HG02623 (cell line): ENCODE data around the gene CDK6.
"Not testable (repeated sequence)": the region's sequence is repeated elsewhere in the genome, so short reads cannot be mapped to it uniquely, and the experiment has no call there.

ENCODE experiments used
- ATAC-seq: cut with Tn5 transposase; IDR thresholded peaks from one replicate; pipeline ENCODE4 v1.9.1; 2021; ENCODE audit warnings: moderate library complexity; ENCODE audit not compliant: unreplicated experiment

Gene CDK6

GRCh38 chr7:92836489-92836999 lies at the start of gene CDK6:
Gene CDK6, minus strand, starts transcription at chr7:92836573. Its CDS starts 3,250 bp downstream, at chr7:92833323.
- no peak for ATAC-seq

GRCh38 chr7:92886039-92886438 lies 49.7 kb upstream of the CDK6 start:
- not testable (repeated sequence) for ATAC-seq

GRCh38 chr7:92884218-92884617 lies 47.8 kb upstream of the CDK6 start:
- ATAC-seq, result no peak

GRCh38 chr7:92882760-92883159 lies 46.4 kb upstream of the CDK6 start:
- no peak for ATAC-seq

- no peak for ATAC-seq
Observed at GRCh38 chr7:92881091-92881485, 44.7 kb upstream of the CDK6 start.

- no peak for ATAC-seq
Observed at GRCh38 chr7:92880212-92881090, 44.1 kb upstream of the CDK6 start.

GRCh38 chr7:92877367-92877766 lies 41.0 kb upstream of the CDK6 start:
- ATAC-seq, result no peak

- ATAC-seq, result no peak
Observed at GRCh38 chr7:92876836-92877235, 40.5 kb upstream of the CDK6 start.

GRCh38 chr7:92875719-92876118 lies 39.3 kb upstream of the CDK6 start:
- no peak for ATAC-seq

GRCh38 chr7:92875173-92875572 lies 38.8 kb upstream of the CDK6 start:
- ATAC-seq, result no peak

- no peak for ATAC-seq
Observed at GRCh38 chr7:92874567-92874966, 38.2 kb upstream of the CDK6 start.

- ATAC-seq, result no peak
Observed at GRCh38 chr7:92873776-92874175, 37.4 kb upstream of the CDK6 start.

GRCh38 chr7:92872701-92873100 lies 36.3 kb upstream of the CDK6 start:
- ATAC-seq, result no peak

GRCh38 chr7:92868683-92869293 lies 32.4 kb upstream of the CDK6 start:
- no peak for ATAC-seq

GRCh38 chr7:92864169-92864568 lies 27.8 kb upstream of the CDK6 start:
- ATAC-seq, result not testable (repeated sequence)

GRCh38 chr7:92856436-92856835 lies 20.1 kb upstream of the CDK6 start:
- ATAC-seq, result no peak

GRCh38 chr7:92854501-92855238 lies 18.3 kb upstream of the CDK6 start:
- peak; percentile 77 for ATAC-seq

GRCh38 chr7:92851732-92852131 lies 15.4 kb upstream of the CDK6 start:
- ATAC-seq, result no peak

- ATAC-seq, result no peak
Observed at GRCh38 chr7:92850516-92850915, 14.1 kb upstream of the CDK6 start.

GRCh38 chr7:92849322-92849721 lies 12.9 kb upstream of the CDK6 start:
- no peak for ATAC-seq

- no peak for ATAC-seq
Observed at GRCh38 chr7:92848851-92849250, 12.5 kb upstream of the CDK6 start.
